ENCODE data around the gene ERAP2.

DNA sequence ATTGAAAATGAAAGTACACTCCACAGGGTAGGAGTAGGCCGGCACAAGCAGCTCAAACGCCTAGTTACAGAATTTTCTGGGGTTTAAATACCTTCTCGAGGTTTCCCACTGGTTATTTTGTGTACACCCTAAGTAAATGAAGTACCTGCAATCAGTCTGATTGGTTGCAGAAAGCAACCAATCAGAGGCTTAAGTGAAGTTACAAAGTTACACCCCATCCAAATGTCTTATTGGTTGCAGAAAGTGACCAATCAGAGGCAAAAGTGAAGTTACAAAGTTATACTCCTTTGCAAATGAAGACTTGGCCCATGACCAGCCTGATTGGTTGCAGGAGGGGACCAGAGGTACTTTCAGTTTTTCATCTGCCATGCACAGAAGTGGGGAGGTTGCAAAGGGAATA is 33.2 kb upstream of the ERAP2 start:
- no peak for TF ChIP-seq EZH2phosphoT487 (IDR thresholded peaks at IDR 0.05; ENCODE audit: borderline replicate concordance, low read depth, low read length)
- TF ChIP-seq CTCF (conservative IDR thresholded peaks at IDR 0.05; ENCODE audit: low read length) = no peak
